HG03103 (cell line): ENCODE measurements around the gene ENOPH1.
"Not testable (repeated sequence)": the region's sequence is repeated elsewhere in the genome, so short reads cannot be mapped to it uniquely, and the experiment has no call there.

Source experiments
- ATAC-seq: cut with Tn5 transposase; IDR thresholded peaks from one replicate; pipeline ENCODE4 v1.9.1; 2021; ENCODE audit warnings: low read depth; ENCODE audit not compliant: unreplicated experiment

ENOPH1 gene

DNA sequence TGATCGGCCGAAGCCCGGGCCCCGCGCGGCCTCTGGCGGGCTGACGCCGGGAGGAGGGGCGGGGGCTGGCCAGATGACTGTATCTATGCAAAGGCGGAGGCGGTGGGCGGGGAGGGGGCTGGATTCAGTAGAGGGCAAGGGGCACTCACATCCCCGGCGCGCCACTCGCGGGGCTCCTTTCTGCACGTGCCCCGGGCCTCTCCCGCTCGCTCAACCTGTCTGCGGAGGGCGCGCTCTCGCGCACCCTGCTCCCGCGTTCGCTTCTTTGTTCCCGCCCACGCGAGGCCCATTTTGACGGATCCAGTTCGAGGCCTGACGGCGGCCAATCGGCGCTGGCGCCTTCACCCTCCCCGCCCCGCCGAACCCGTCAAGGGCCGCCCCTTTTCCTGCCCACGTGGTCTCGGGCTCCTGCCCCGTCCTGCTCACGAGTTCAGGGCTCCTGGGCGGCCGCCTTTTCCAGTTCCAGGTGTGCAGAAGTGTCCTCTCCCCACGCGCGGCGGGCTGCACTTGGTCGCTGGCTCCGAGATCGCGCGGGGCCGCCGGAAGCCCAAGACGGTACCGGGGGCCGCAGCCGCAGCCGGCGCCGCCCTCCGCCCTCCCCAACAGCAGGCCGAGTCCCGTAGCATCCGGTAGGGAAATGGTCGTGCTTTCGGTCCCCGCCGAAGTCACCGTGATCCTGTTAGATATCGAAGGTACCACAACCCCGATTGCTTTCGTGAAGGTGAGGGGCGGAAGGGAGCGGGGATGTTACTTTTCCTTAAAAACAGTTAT lies at the start of gene ENOPH1, which contains the start of gene HNRNPDL:
Gene ENOPH1, plus strand, starts transcription at position 398 of the 771 bp plus-strand sequence. Its CDS starts 240 bp downstream, at position 638.
Gene HNRNPDL, minus strand, starts transcription at position 270 of the 771 bp plus-strand sequence. CDS start 772 bp downstream, outside the sequence.
- peak; percentile 61 for ATAC-seq

DNA sequence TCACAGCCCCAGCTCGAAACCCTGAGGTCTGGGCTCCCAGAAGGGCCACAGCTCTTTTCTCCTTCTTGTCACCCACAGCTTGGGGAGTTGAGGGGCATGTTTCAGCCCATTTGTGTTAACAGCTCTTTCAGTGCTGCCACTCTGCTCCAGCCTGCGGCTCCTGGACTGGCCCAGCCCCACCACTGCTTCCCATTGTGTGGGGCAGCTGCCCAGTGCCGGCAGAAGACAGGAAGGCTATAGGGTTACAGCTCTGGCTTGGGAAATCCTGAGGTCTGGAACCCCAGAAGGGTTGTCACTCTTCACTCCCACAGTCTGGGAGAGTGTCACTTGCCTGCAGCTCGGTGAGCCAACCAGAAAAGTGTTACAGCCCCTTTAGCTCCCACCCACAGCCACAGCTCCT lies 49.6 kb upstream of the ENOPH1 start:
- ATAC-seq = no peak

DNA sequence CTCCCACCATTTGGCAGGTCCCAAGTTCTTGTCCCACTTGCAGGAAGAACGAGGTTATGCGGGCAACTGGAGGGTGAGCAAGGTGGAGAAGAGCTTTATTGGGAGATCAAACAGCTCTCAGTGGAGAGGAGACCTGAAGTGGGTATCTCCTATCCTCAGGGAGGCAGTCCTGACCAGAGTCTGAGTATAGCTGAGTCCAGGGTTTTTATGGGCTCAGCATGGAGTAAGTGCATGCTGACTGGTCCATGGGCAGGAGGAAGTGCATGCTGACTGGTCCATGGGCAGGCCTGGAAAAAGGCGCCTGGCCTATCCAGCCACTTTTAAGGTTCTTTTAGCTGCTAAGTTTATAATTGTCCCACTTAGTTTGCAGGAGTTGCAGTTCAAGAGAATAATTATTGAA lies 49.2 kb upstream of the ENOPH1 start:
- ATAC-seq = no peak

DNA sequence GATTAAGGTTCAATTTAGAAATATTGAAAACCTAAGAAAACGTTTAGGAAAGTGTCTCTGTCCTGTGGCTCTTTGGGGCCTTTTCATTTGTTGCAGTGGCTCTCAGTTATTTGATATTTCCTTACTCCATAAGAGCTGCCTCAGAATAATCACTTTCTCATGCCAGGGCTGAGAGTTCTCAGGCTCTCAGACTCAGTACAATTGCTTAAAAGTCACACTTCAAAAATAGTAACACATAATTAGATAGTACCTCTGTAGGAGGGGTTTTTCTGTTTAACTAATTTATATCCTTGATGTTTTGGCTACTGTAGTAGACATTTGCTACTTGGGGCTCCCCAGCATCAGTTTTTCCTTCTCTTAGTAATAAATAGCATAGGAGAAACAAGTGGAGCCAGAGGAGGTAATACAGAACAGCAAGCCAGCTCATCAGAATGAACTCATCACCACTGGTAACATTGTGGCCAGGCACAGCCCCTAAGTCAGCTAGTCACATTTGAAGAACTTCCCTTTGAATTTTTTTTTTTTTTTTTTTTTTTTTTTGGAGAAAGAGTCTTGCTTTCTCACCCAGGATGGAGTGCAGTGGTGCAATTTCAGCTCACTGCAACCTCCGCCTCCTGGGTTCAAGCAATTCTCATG lies 48.6 kb upstream of the ENOPH1 start:
- no peak for ATAC-seq

DNA sequence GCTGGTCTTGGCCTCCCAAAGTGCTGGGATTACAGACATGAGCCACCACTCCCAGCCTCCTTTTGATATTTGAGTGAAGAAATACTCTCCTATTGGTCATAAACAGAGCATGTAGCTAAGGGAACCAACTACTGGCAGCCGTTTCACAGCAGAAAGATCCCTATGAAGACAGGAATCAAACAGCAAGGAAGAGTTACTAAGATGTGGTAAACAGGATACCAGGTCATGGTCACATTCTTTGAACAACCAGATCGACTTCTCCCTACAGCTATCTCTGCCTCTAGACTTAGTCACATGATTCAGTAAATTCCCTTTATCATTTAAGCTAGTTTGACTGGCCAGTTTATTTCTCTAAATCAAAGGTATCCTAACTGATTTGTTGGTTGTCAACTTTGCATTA lies 47.6 kb upstream of the ENOPH1 start:
- no peak for ATAC-seq

DNA sequence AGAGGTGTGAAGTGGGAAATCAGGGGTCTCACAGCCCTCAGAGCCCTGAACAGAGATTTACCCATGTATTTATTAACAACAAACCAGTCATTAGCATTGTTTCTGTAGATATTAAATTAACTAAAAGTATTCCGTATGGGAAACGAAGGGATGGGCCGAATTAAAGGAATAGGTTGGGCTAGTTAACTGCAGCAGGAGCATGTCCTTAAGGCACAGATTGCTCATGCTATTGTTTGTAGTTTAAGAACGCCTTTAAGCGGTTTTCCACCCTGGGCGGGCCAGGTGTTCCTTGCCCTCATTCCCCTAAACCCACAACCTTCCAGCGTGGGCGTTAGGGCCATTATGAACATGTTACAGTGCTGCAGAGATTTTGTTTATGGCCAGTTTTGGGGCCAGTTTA lies 44.1 kb upstream of the ENOPH1 start:
- not testable (repeated sequence) for ATAC-seq

DNA sequence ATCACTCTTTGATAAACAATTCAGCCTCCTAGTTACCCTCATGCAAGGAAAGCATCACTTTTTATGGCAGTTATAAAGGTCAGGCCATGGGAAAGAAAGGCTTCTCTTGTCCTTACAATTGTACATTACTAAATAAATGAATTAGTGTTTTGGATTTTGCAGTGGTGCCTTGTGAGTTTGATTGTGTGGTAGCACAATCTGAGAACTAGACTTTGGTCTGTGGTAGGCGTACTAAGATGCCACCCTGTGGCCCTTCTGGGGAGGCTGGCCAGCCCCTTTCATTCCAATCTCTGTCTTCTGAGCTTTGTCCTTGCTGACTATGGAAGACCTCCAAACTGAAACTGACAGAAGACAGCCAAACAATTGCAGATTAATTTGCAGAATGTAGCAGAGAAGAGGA lies 42.0 kb upstream of the ENOPH1 start:
- no peak for ATAC-seq

DNA sequence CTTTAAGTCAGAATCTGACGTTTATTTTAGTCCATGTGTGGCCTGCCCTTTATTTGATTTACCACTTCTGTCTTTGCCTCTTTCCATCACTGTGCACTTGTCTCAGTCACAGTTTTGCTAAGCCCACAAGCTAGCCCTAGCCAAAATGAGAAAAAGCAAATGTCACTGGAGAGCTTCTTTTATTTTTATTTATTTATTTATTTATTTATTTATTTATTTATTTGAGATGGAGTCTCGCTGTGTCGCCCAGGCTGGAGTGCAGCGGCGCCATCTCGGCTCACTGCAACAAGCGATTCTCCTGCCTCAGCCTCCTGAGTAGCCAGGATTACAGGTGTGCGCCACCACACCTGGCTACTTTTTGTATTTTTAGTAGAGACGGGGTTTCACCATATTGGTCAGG lies 40.3 kb upstream of the ENOPH1 start:
- not testable (repeated sequence) for ATAC-seq

DNA sequence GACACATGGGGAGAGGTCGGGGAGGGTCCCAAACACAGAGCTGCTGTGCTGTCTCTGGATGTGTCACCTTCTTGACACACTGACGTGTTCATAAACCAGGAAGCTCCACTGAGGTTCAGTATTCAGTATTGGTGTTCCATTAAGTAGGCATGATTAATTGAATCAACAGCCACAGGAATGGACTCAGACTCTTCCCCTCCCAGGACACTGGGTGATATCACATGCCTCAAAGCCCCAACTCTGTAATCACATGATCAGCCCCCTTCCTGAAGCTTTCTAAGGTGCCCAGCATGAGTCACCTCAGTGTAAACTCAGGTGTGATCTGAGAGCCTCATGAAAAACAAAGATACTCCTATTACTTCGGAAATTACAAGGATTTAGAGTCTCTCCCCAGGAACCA lies 35.5 kb upstream of the ENOPH1 start:
- ATAC-seq = no peak

DNA sequence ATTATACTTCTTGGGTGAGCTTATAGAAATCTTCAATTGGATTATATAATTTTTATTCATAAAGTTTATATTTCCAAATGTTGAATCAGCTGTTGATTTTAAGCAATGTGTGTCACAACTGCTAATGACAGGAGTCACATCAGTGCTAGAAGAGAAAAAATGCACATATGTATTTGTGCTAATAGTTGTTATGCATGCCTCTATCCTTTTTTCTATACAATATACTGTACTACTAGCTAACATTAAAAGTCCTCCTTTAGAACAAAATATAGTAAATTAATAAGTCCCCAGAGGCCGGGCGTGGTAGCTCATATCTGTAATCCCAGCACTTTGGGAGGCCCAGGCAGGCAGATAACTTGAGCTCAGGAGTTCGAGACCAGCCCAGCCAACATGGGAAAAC lies 32.9 kb upstream of the ENOPH1 start:
- ATAC-seq = no peak

DNA sequence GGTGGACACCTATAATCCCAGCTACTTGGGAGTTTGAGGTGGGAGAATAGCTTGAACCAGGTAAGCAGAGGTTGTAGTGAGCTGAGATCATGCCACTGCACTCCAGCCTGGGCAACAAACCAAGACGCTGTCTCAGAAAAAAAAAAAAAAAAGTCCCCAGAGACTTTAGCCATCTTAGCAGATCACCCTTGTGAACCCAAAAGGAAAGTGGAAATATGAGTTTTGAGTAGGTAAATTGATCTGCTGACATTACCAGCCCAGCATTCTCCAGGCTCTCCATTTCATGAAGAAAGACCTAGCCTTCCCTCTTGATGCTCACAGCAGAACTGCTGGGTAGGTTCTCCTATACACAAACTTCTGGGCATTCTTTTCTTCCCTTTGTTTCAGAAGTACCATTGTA lies 32.1 kb upstream of the ENOPH1 start:
- ATAC-seq = no peak

DNA sequence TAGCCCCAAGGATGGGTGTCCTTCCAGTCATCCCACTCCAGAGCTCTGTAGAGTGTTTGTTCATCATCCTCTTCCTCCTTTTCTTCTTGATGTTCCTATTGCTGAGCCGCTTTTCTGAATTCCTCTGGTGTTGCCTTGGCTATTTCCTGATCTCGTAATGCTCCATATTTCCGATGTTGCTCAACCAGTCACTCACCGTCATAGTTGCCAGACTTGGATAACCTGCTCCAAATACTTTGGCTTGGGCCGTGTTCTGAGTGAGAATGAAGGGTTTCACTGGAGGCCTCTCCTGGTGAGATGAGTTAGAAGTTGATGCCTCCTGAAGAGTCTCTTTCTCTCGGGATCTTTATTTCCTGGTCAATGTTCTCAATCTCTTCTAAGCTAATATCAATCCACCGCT lies 28.8 kb upstream of the ENOPH1 start:
- no peak for ATAC-seq

DNA sequence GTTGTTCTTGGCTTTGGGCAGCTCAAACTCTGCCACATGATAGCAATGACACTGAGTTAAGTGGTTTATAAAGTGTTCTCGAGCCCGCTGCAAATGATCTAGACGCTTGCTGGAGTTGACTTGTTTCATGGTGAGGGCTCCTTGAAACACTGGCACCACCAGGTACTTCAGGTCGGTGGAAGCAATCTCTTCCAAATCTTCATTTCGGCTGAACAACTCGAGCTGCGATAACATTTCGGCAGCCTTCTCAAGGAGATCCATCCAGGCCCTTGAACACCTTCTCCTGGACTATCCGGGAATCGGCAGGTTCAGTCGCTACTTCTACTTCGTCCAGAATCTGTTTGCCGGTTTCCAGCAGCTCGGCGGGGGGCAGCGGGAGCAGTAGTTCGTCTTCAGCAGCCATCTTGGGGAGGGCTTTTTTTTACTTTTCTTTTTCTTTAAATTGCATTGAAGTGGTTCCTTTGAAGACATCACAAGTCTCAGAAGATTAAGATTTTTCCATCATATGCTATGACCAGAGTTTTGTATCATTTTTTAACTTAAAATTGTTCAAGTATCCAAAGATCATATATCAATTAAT lies 28.1 kb upstream of the ENOPH1 start:
- no peak for ATAC-seq

DNA sequence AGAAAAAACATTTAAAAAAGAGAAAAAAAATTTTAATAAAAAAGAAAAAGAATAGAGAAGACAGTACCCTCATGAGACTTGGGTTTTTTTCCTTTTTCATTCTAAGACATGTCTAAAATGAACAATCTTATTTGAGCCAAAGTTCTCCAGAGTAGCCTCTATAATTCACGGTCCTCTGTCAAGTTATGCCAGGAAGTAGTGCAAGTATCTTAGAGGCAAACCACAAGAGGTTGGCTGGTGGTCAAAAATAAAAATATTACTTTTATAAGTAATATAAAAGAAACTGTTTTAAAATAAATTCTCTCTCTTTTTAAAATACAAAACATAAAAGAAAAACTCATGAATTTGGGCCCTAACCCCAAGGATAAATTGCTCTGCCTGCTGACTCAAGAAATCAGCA lies 26.7 kb upstream of the ENOPH1 start:
- no peak for ATAC-seq

DNA sequence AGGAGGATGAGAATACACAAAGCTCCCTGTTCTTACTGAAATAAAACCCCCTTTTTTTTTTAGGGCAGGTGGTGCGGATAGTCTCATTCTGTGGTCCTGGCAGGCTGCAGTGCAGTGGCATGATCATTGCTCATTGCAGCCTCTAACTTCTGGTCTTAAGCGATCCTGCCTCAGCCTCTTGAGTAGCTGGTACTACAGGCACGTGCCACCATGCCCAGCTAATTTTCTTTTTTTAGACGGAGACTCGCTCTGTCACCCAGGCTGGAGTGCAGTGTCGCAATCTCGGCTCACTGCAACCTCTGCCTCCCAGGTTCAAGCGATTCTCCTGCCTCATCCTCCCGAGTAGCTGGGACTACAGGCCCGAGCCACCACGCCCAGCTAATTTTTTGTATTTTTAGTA lies 15.3 kb upstream of the ENOPH1 start:
- ATAC-seq = not testable (repeated sequence)

DNA sequence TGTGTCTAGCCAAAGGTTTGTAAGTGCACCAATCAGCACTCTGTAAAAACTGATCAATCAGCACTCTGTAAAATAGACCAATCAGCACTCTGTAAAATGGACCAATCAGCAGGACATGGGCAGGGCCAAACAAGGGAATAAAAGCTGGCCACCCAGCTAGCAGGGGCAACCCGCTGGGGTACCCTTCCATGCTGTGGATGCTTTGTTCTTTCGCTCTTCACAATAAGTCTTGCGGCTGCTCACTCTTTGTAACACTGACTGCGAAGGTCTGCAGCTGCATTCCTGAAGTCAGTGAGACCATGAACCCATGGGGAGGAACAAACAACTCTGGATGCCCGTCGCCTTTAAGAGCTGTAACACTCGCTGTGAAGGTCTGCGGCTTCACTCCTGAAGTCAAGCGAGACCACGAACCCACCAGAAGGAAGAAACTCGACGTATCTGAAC lies 14.4 kb upstream of the ENOPH1 start:
- no peak for ATAC-seq

DNA sequence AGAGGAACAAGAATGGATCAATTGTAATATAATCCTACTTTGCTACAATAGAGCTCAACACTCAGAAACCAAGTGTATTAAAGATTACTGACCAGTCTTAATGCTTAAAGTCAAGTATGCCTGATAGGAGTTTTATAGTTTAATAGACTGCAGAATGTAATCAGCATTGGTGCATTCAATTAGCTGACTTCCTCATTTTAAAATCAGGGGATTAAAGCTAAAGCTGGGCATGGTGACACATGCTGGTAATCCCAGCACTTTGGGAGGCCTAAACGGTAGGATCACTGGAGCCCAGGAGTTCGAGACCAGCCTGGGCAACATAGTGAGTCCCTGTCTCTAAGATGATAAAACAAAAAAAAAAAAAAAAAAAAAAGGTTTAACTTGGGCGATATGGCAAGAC lies 10.9 kb upstream of the ENOPH1 start:
- no peak for ATAC-seq

DNA sequence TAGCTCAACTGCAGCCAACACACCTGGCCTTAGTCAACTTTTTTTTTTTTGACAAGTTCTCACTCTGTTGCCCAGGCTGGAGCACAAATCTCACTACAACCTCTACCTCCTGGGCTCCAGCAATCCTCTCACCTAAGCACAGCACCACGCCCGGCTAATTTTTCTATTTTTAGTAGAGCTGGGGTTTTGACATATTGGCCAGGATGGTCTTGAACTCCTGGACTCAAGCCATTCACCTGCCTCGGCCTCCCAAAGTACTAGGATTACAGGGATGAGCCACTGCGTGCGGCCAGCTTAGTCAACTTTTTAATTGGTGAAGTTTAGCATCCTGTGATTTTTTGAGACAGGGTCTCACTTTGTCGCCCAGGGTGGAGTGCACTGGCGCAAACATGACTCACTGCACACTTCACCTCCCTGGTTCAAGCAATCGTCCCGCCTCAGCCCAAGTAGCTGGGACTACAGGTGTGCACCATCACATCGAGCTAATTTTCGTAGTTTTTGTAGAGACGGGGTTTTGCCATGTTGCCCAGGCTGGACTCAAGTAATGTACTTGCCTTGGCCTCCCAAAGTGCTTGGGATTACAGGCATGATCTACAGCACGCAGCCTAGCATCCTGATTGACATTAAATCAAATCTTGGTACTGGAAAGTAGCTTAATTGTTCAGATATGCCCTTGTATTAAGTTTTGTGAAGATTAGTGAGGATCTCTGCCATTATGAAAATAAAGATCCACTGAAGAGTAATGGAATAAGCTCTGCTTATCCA lies 8.4 kb upstream of the ENOPH1 start:
- ATAC-seq = no peak

DNA sequence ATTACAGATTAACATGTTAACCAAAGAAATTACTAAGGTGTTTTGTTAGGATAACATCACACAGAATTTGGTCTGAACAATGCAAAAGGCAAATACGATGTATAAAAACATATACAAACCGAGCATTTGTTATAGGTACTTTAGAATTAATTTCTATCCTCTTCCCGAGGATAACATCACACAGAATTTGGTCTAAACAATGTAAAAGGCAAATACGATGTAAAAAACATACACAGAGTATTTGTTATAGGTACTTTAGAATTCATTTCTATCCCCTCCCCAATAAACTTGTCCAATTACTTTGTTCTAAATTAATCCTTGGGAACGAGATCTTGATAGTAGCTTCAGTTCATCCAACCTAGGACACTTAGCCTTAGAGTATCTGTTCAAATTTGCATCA lies 7.8 kb upstream of the ENOPH1 start:
- ATAC-seq = no peak

DNA sequence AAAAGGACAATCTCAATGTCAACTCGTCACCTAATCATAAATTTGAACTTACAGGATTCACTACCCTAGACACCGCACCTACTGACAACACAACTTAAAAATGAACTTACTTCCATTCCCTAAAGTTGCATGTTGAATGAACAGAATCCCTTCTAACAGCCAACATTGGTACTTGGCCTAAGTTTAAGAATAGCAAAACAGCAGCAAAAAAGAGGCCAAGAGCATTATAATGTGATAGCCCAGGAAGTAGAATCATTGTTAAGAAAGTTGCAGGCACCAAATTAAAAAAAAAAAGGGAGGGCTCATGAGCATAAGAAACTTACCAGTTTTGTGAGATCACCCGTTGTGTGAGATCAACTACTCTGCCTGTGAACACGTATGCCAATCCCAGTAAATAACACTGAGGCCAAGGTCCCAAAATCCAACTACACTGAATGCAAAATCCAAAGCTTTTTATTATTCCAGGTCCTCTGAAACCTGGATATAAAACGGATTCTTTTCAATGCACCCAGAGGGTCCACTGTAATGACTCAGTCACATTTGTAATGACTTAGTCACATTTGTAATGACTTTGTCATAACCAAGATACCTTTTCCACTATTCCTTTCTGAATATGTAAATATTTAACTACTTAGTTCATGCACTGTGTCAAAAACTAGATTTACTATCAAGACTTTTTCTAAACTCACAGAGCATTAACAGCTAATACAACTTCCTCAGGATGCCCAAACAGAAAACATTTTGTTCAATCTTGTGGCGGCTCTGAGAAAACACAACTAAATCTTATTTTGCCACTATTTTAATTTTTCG lies 6.9 kb upstream of the ENOPH1 start:
- ATAC-seq = no peak
